ENCODE measurements around the gene RIPOR2.
"Not testable (repeated sequence)": the region's sequence is repeated elsewhere in the genome, so short reads cannot be mapped to it uniquely, and the experiment has no call there.

Gene RIPOR2

GRCh38 chr6:24905483-24905882 is 30.3 kb downstream of the RIPOR2 start:
- DNase-seq (ENCODE audit: low spot score): no peak

DNA sequence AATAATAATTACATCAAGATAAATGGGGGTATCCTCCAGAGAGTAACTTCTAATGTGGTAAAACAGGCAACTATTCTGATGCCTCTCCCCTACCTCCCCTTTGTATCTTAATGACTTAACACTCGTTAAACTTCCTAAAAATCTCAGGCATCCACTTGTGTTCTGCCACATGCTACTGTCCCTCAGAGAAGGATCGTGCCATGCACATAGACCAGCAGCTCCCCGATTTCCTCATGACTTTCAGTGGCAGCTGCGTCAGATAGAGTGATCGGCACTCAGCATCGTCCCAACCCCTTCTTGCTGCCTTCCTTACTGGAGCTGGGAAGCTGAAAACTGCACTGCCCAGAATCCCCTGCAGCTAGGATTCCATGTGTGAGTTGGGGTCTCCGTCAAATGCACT is 32.1 kb downstream of the RIPOR2 start:
- no peak for DNase-seq (ENCODE audit: low spot score)

DNA sequence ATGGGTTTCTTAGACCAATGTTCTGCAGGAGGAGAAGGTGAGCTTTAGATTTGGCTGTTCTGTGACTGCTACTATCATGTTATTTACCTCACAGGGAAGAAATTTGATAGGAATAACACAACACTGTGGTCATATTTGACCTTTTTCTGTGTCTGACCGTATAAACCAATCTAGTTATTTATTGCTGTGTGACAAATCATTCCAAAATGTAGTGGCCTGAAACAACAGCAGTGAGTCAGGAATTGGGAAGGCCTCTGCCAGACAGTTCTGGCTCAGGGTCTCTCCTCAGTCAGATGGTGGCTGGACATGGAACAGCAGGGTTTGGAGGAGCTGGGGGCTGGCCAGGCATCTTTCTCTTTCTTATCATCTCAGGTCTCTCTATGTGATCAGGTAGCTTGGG is 33.0 kb downstream of the RIPOR2 start:
- peak; percentile 51 for DNase-seq (ENCODE audit: low spot score)

- DNase-seq (ENCODE audit: low spot score): no peak
Measured at GRCh38 chr6:24901698-24902328, 33.9 kb downstream of the RIPOR2 start.

- DNase-seq (ENCODE audit: low spot score): no peak
Measured at GRCh38 chr6:24900917-24901697, 34.7 kb downstream of the RIPOR2 start.

DNA sequence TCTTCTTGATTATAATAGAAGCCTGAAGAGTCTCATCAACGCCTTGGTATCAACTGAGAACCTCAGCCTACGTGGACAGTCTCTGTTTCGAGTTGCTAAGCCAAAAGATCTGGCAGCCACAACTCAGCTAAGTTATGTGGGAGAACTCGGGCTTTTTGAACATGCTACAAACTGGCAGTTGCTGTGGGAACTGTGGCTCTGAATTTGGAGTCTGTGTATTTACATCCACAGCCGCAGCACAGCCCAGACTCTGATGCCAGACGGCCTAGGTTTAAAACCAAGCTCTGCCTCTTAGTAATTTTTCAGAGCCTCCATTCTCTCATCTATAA is 35.8 kb downstream of the RIPOR2 start:
- DNase-seq (ENCODE audit: low spot score): no peak

DNA sequence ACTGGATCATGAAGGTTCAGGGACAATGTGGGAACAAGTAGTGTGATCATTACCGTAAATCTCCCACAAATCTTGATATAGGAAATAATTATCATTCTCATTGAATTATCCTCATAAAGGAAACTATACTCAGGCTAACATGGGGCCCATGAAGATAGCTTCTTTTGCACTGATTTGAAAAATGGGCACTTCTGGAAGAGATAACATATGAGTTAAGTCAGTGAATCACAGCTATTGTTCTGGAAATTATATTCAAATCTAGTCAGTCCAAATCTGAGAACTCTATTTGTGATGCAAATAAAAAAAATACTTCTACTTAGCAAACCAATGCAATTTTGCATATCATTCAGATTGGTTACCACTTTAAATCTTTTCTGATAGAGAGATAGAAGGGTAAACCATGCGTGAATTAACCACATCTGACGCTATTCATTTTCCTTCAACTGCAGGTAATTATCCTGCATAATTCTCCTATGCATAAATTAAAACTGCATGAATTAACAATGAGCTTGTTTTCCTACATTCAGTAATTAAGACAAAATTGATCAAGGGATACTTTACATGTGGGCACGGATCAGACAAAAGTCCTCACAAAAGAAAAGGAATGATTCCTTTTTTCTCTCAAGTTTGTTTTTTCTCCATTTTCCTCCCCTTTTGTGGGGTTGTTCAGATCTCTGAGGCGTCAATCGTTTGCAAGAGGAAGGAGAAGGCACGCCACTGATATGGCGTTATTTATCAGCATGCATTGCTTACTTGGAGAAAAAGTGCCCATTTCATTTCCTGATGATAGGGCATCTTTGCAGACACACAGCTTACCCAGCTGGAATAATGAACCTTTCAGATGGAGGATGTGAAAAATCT is 36.4 kb downstream of the RIPOR2 start:
- no peak for DNase-seq (ENCODE audit: low spot score)

- no peak for DNase-seq (ENCODE audit: low spot score)
Measured at GRCh38 chr6:24898676-24899075, 37.1 kb downstream of the RIPOR2 start.

GRCh38 chr6:24897186-24897585 is 38.6 kb downstream of the RIPOR2 start:
- no peak for DNase-seq (ENCODE audit: low spot score)

DNA sequence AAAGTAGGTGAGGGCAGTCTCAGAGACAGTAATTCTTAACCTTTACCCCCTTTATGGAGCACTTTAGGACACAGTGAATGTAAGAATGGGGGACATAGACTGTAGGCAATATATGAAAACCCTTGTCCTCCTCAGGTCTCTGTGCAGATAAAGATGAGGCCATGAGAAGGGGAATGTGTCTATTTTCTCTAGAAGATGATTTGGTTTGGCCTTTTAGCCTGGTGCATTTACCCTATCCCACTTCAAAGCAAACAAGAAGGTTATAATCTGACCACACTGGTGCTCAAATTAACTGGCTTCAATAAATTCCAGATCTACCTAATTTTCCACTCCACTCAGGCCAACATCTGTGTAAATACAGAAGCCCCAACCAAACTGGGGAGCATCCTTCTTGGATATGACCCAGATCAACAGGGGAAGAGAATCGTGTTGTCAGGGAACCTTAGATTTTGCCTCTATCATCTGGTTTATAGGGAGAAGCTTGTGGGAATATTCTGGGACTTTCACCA is 42.4 kb downstream of the RIPOR2 start:
- DNase-seq (ENCODE audit: low spot score): no peak

GRCh38 chr6:24891004-24891403 is 44.8 kb downstream of the RIPOR2 start:
- no peak for DNase-seq (ENCODE audit: low spot score)

DNA sequence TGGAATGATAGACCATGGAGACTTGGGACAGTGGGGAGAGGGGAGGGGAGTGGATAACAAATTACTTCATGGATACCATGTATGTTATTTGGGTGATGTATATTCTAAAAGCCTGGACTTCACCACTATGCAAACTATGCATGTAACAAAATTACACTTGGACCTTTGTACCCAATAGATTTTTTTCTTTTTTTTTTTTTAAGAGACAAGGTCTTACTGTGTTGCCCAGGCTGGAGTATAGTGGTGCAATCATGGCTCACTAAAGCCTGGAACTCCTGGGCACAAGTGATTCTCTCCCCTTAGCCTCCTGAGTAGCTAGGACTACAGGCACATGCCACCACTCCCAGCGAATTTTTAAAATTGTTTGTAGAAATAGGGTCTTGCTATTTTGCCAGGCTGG is 45.3 kb downstream of the RIPOR2 start:
- no peak for DNase-seq (ENCODE audit: low spot score)

DNA sequence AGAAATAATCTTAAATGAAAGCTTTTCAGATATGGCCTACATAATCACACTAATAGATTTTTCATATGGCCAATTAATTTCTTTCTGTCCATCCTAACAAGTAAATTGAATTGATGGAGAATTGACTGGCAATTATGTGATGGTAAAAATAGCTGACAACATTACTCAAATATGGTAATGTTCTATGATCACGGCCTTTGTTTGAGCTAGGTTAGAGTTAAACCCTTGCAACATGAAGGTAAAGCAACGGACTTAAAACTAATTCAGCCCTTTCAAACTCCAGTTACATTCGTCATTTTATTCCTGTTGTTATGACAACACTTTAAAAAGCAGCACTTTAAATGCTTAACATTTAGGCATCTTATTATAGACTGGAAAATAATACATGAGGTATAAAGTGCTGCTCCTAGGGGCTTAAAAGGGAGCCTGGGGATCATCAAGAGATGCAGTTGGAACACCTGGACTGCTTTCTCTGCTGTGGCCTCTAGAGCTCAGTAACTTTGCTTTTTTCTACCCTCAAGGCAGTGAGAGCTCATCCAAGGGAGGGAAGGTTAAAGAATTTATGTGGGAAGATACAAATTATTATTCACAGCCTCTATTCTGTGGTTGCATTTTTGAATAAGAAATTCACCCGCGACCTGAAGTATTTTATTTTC is 46.9 kb downstream of the RIPOR2 start:
- DNase-seq (ENCODE audit: low spot score): no peak

DNA sequence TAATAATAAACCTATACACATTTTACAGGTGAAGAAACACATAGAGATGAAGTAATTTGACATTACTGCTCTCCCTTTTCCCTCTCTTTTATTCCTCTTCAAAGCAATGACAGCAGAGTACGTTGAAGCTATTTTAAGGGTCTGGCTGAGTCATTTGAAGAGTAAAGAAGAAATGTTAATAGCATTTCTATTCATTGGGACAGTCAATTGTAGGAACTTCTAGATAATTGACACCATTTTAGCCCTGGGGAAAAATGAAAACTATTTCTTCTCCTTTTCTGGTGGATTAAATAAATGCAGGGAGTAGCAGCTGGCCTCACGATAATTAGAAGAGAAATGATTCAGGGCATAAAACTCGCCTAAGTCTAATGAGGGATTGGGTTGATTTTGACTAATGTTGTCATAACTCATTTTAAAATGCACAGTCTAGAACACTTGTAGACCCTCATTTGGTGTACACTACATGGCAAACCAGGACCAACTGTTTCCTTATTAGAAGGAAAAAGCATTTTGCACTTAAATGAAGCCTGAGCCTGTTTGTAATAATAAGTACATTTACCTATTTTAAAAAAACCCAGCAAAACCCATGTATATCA is 48.1 kb downstream of the RIPOR2 start:
- no peak for DNase-seq (ENCODE audit: low spot score)

GRCh38 chr6:24883618-24884017 is 52.1 kb downstream of the RIPOR2 start:
- no peak for DNase-seq (ENCODE audit: low spot score)

- DNase-seq (ENCODE audit: low spot score): no peak
Measured at GRCh38 chr6:24882835-24883555, 52.8 kb downstream of the RIPOR2 start.

DNA sequence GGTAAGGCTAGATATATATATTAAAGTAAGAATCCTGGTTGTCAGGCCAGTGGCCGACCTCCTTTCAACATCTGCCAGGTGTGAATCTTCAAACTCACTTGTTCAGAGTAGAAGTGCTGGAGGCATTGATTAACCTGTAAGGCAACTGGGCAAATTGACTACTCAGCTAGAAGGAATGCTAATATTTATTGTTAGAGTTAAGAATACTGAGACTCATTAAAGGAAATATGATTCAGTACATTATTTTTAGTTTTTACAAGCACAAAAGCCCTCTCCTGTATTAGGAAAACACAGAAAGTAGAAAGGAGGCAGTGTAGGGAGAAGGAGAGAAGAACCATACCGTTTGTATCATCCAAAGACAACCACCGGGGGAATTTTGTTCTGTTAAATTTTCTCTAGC is 53.5 kb downstream of the RIPOR2 start:
- DNase-seq (ENCODE audit: low spot score): no peak

DNA sequence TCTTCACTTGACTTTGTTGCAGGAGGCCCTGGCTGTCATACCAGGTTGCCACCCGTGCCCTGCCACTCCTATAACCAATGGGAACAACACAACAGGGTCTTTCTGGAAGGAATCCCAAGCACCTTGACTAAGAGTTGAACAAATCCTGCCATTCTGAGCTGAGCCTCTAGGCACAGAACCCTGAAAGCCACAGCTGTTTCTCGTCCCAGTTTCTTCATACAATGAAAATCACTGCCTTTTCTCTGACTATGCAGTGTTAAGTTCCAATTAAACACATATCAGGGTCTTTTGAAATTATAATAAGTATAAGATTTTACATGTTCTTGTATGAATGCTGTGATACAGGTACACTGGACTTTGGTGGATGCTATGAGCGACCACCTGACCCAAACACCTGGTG is 54.4 kb downstream of the RIPOR2 start:
- no peak for DNase-seq (ENCODE audit: low spot score)

GRCh38 chr6:24880451-24880850 is 55.3 kb downstream of the RIPOR2 start:
- DNase-seq (ENCODE audit: low spot score): no peak

DNA sequence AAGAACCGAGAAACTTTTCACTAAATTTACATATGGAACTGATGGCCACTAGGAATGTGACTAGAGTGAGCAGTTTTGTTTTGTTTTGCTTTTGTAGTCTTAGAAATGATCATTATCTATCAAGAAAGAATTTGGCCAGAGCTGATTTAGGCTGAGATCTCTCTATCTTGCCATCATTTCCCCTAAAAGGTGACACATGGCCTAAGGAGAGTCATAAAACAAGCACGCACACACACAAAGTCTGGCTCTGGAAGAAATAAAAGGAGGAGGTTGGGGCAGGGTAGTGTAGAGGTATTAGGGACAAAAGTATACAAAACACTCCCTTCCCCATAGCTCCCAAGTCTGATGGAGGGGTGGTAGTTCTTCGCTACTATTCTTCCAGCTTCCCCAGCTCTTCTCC is 56.4 kb downstream of the RIPOR2 start:
- no peak for DNase-seq (ENCODE audit: low spot score)

DNA sequence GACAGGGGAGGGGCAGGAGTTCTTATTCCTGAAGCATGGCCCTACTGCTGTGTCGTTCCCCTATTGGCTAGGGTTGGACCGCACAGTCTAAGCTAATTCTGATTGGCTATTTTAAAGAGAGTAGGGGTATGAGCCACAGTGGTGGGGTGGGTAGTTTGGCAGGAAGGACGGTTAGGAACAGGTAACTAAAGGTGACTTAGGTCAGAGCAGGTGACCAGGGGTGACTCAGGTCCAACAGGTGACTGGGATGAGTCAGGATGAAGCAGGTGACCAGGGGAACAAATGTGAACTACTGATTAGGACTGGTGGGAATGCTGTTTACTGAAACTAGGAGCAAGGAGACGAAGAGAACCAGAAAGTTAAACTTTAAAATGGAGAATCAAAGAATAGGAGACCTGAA is 58.0 kb downstream of the RIPOR2 start:
- not testable (repeated sequence) for DNase-seq (ENCODE audit: low spot score)

Data from RKO (cell line).